Embryonic facial prominence (tissue), 1 donor: ENCODE measurements around the gene MICAL2.

Experiments
- DNase-seq: peaks from one replicate; pipeline ENCODE4 v3.0.0-alpha.2; 2016; ENCODE audit errors: extremely low spot score

Gene MICAL2

DNA sequence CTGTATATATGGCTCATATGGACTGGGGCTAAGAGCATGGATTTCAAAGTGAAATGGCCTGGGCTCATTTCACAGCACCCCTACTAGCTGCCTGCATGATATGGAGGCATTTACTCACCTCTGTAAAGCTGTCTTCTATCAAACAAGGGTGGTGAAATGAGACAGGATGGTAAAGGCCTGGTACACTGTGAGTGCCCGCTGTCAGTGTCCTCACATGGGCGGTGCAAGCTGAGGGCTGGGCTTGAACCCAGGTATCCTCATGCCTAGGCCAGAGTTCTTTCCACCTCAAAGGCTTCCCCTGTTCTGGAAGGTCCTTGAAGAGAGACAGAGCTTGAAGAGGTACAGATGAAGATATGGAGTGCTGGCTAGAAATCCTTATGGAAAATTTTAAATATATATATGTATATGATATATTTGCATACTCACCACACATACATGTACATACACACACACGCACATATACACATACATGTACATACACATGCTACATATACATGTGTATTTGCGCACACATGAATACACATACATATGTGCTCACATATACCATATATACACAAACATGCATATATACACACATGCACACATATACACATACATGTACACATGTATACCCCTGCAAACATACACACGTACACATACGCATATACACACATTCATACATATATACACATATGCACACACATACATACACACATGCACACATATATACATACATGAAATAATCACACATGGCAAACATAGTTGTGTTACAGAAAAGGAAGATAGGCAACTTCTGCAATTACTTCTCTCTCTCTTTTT lies 44.7 kb downstream of the MICAL2 start:
- no peak for DNase-seq

DNA sequence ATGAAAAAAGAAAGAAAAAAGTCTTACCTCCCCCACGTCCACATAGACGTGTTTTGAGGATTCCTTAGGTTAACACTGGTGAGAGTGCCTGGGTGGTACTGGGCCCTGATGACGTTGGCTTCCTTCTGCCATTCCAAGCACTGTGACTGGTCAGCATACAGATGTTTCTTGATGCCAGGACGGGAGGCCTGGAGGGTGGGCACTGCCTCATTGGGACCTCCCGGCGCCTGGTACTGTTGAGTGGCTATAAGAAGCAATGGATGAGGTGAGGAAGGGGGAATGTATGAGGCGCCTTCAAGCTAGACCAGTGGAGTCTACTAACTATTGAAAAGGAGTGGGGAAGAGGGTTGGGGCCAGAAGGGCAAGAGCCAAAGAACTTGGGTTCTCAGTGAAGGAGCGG lies 45.3 kb downstream of the MICAL2 start:
- DNase-seq: no peak

DNA sequence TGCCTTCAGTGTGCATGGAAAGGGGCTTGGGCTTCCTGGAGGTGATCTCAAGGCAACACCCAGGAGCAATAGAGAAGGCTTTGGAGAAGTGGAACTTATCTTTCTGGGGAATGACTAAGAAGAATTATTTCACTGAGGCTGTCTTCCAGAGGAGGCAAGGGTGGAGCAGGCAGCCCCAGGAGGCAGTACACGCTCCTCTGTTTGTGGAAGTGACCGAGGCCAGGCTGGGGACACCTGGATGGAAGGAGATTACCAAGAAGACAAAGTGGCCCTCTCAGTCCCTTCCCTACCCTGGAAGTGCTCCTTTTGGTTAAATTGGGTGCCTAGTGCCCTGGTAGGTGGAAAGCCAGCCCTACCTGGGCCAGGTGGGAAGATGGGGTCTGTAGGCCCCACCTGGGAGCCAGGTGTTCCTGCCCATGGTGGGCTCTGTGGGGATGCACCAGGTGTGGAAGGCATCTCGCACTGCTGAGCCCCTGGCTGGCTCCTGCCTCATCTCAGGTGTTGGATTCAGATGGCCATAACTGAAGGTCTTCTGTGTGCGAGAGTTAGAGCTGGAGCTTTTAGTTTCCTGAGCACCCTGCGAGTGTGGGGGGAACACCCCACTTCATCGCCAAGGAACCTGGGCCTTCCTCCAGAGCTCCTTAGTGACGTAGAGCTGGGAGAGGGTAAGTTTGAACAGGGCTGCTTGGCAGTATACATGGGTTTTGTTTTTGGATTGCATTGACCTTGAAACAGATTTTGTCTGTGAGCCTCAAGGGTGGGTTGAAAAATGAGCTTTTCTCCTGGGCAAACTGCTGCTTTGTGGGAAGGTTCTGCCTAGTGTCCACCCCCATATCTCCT lies 46.1 kb downstream of the MICAL2 start:
- DNase-seq: no peak

DNA sequence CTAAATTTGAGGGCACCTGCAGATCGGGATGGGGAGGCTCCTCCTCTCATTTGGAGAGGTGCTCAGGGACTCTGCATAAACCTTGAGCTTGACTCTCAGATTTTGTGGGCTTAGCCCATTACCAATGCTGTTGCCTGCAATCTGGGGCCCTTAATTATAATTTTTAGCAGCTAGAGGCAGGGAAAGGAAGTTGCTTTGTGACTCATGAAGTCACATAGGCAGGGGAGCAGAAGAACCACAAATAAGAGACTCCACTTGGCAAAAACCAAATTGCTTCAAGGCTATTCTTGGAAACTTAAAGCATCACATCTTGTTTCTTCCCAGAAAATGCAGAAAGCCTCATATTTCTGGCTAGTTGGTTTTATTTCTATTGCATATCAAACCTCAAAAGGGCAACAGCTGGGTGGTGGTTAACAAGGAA lies 46.9 kb downstream of the MICAL2 start:
- DNase-seq: no peak

DNA sequence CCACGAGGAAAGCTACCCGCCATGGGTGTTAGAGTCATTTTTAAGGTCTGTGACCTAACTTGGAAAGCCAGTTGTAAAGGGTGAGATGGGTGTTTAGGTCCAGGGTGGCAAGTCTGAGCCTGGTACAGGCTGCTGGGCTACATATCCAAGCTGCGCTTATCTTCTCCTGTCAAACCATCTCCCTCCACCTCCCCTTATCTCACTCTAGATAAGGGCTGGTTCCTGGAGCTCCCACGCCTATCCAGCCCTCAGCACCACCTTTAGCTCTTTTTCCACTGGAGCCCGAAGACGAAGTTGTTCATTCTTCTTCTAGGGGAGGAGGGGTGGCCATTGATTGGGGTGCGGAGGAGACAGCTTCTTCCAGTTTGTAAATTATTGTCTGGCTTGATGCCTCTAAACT lies 48.5 kb downstream of the MICAL2 start:
- DNase-seq: no peak

DNA sequence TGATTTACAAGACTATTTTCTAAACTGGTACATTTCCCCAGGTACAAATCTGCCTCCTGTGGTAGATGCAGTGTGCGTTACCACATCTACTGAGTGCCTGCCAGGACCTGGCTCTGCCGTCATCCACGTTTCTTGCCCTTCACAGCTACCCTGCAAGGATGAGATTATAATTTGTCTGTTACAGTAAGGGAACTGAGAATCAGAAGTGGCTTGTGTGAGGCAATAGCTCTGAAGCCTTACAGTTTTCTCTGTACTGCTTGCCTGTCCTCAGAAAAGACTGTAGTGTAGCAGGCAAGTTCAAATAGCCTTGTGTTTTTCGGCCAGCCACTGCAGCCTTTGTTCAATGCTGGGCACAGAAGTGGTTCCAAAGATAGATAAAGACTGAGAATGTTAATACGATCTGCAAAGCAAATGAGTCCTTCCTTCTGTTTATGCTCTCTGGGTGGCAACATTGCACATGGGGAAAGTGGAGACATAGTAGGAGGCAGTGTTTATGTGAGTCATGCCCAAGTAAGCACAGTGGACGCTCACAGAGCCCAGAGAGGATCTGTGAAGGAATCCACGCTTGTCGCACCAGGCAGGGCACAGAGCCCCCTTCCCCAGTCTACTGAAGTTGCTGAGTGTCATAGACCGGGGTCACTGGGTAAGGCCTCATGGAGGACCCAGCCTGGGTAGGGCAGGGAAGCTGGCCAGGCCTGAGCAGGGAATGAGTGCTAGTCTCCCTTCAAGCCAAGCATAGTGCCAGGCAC lies 49.1 kb downstream of the MICAL2 start:
- DNase-seq: no peak

DNA sequence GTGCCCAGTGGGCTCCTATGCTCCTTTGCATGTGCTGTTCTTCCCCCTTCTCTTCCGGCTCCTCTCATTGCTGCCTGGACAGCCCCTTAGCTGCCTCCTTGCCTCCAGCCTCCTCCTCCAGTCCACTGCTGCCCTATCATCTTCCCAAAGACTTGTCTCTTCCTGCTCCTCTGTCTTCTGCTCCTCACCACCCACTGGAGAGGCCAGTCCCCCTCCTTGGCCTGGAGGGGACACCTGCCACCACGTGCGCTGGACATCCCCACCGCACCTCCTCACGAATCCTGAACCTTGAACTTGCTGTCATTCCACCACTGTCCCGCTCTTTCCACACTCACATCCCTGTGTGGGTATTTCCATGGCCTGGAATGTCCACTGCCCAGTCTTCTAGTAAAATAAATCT lies 49.8 kb downstream of the MICAL2 start:
- no peak for DNase-seq

DNA sequence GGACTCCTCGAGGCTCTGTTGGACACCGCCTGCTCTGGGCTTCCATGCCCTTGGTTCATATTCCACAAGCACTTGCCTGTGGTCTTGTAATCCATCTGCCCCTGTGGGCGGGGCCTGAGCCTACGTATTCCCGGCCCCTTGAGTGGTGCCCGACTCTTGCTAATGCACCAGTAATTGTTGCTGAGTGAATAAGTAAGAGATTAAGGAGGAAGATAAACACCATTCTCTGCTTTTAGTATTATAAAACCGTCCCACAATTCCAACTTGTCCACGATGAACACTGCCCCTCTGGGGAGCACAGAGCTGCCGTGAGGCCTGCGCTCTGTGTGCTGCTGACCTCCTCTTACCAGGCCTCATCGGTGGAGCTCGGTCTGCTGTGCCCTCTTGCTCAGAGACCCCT lies 50.3 kb downstream of the MICAL2 start:
- no peak for DNase-seq

DNA sequence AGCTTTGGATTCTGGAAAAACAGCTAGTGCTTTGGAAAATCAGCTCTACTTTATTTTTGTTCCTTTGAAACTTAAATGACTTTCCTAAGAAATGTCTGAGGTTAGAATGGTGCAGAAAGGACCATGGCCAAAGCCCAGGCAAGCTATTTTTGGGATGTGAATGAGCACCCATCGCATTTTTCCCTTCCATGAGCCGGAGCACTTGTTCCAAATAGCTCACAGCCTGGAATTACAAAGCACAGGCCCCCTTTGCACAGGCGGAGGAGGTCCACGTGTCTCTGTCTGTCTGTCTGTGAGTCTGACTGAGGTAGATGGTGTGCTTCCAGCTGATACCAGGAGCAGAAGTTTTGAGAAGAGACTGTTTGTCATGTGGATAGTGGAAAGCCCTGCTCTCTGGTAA lies 50.7 kb downstream of the MICAL2 start:
- DNase-seq: no peak

DNA sequence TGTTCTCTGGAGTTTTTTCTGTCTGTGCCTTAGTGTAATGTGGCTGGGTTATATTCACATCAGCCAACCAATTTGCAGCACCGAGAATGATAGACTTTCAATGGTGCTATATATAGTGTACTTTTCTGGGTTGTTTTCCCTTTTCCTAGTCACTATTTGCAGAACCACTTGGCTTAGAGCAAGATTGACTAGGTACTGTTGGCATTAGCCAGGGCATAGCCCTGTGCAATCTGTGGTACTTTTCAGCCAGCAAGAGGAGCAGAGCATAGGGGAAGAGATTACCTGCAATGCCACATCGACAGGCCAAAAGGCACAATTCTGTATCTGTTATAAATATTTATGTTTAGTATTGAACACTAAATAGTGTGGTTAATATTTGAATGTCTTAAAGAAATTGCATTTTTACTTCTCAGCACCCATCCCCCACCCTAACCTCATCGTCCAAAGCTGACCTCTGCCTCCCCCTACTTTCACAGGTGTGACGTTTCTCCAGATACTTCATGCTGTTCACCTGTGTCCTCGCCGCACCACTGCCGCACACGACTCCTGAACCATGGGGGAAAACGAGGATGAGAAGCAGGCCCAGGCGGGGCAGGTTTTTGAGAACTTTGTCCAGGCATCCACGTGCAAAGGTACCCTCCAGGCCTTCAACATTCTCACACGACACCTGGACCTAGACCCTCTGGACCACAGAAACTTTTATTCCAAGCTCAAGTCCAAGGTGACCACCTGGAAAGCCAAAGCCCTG lies 51.4 kb downstream of the MICAL2 start:
- DNase-seq: no peak

DNA sequence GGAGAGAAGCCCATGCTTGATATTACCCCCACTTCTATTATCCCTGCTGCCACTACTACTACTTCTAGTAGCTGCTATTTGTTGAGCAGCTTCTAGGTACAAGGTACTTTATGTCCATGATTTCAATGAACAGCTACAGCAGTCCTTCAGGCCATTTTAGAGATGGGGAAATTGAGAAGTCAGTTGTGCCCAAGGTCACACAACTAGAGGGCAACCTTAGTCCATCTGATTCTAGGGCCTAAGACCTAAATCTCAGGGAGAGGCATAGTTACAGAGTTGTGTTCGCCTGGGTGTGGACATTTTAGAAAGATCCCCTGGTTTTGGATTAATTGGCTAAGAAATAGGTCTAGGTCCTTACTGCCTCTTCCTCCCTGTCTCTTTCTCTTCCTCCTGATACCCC lies 52.3 kb downstream of the MICAL2 start:
- DNase-seq: no peak

DNA sequence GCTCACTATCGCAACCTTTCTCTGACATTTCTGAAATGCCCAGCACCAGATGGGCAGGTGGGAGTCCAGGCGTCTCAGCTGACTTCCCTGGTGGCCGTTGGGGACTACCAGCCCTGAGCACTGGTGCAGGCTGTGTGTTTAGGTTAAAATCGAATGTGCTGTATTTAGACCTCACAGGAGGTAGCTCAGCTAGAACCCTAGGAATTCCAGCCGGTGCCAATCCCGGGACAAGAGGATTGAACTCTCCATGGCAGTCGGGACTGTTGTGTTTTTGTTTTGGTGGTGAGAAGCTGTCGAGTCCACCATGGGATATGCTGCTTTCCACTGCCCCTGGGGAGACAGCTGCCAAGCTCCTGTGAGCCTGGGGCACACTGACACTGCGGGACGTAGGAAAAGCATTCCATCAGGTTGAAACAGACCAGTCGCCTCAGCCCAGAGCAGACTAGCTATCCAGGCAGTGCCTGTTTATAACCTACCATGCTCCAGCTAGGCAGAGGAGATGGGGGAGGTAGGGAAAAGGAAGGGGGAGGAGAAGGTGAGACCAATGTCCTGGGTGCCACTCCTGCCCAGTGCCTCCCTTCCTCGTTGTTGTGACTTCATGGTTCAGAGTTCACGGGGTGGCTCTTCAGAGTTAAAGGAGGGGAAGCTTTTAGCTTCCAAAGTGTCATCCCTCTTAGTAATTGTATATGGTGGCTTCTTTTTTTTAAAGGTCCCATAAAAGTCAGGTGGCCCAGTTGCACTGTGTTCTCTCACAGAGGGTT lies 53.0 kb downstream of the MICAL2 start:
- DNase-seq: no peak

DNA sequence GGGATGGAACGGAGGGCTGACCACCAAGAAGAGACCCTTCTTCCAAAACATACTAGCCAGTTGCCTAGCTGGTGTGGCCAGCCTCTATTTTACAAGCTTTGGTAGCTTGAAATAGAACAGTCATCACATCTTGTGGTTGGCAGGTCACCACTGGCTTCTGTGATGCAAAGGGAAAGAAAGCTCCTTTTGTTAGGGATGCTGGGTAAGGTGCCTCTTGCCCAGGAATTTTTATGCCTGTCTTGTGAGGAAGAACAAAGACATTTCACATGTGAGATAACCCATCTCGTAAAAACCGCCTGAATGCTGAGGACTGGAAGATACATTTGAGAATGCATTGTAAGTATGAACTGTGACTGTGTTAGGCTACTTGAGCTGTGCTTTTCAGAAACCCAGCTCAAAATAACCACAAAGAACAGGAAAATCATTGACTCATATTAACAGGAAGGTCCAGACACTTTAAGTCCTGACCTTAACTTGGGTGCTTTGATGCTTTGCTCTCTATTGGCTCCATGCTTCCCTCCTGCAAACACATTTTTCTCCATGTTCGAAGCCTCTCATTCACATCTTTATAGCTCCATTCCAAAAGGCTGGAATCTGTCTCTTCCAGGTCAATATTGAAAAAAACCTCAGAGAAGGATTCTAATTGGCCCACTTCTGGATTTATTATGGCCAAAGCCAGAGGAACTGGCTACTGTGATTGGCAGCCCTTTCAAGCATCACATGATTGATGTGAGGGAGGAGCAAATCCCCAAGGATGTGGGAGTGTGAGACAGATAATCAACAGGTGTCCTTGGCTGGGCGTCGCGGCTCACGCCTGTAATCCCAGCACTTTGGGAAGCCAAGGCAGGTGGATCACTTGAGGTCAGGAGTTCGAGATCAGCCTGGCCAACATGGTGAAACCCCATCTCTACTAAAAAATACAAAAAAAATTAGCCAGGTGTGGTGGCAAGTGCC lies 53.9 kb downstream of the MICAL2 start:
- no peak for DNase-seq

DNA sequence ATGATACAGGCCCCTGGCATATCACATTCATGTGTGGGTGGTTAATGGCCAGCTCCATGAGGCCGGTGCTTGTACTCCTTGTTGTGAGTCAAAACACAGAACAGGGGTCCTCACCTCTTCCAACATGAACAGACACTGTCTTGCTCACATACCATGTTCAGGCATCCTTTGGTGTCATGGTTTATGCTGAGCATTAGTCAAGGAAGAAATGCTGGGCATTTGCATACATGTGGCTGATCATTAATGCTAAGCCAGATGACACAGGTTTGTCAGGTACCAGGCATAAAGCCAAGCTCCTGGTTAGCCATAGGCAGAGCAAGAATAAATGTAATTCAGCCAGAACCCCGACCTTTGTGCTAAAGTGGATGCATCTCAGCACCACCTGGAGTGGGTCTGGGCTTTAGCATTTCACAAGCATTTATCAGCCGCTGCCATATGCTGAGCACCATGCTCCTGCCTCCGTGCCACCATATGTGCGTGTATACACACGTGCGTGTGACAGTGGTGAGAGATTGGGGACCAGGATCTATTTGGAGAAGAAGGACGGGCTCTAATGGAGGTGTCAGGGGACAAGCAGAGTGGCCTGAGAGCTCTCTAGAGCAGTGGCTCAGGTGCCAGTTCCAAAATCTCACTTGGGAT lies 55.0 kb downstream of the MICAL2 start:
- DNase-seq: no peak

DNA sequence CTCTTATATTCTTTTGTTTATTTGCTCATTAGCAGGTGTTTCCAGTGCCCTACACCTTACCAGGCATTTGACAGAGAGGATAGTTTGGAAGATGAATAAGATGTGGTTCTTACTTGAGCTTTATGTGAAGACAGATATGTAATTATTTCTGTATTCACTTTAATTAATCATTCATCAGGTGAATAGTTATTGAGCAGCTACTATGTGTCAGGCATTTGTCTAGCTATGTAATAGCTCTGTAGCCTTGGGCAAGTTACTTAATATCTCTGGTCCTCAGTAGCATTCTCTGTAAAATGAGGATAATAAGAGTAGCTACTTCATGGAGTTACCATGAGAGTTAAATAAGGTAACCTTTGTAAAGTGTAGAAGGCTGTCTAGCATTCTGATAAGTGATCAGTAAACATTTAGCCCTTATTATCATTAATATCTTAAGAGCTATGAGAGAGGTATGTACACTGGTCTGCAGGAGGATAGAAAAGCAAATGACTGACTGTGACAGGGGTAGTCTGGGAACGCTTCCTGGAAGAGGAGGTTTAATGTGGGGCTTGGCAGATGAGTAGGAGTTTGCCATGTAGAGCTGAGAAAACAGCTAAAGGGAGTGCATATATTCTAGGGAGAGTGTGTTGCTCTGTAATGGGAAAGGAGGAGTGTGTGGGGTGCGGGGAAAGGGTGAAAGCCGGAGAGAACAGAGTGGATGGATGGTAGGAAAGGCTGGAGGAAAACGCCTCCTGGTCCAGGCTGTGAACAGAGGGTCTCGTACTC lies 56.1 kb downstream of the MICAL2 start:
- no peak for DNase-seq

DNA sequence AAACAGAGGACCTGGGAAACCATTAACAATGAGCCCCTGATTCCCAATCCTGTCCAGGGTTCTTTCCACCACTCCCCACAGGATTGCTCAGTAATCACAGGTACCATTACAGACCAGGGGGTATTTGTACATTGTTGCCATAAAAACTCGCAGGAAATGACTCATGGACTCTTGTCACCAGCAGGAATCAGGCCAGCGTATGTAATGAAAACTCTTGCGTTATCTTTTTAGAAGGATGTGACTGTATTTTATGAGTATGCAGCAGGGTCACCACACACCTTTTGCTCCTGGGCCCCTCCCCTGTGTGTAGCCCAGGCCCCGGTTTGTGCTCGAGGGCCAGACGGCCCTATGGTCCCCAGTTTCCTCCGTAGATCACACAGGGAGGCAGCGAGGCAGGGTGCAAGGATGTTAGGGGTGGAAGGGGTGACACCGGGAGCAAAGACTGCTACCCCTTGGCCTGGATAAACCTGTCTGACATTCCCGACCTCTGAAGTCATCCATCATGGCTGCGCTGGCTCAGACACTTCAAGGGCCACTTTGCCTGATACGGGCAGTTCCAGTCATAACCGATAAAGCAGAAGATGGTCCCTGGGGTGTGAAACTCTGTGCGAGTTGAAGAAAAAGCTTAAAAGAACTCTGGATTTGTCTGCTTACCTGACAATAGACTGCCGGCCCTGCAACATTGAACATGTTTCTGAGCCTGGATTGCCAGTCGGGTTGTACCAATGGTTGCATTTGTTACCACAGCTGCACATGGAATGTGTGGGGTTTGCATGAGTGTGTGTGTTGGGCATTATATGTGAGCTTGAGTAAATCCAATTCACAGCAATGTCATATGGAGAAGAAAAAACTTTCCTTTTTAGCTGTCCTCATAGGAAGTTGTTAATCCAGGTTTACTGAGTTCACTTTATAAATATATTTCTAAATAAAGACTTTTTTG lies 56.9 kb downstream of the MICAL2 start:
- no peak for DNase-seq

DNA sequence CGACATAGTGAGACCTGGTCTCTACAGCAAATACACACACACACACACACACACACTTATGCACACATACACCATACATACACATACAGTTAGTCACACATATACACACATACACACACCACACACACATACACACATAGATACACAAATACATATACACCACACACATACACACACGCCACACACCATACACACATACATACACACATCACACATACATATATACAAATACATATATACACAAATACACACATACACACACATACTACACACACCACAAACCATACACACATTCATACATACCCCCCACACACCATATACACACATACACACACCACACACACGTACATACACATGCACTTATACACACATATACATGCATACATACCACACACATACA lies 57.7 kb downstream of the MICAL2 start:
- no peak for DNase-seq
